Omental fat pad (tissue), 4 donors: ENCODE measurements around the gene LTF. TPM values are rescaled to one million over a fixed set of nuclear protein-coding genes. Genes with fewer than 3 reads are reported as not detected.

ENCODE experiments used
- ATAC-seq: fragments of 150-250 bp; one replicate; pipeline ENCODE4 v1.9.1; 2016; ENCODE audit warnings: mild to moderate bottlenecking, moderate library complexity; ENCODE audit not compliant: low FRiP score
- DNase-seq: peaks from one replicate; pipeline ENCODE4 v3.0.0-alpha.2; 2019; ENCODE audit warnings: low spot score
- CTCF ChIP-seq, 3 donors: fragments of 450-650 bp; IDR thresholded peaks; one replicate each; pipeline ENCODE4 v1.5.1; 2016 to 2017; ENCODE audit warnings: antibody characterized with exemption in 3 of 3, mild to moderate bottlenecking in 3 of 3, moderate library complexity in 2 of 3
- total RNA-seq, 4 donors: library from RNA; depleted of rRNA; stranded (reverse); fragments of >200 nt; gene quantifications; one replicate each; pipeline ENCODE4 v1.1.0, GENCODE V29; 2016

LTF gene
- total RNA-seq, 4 donors from 2014 or later: 3.0 to 9.6 (median 6.9) TPM

DNA sequence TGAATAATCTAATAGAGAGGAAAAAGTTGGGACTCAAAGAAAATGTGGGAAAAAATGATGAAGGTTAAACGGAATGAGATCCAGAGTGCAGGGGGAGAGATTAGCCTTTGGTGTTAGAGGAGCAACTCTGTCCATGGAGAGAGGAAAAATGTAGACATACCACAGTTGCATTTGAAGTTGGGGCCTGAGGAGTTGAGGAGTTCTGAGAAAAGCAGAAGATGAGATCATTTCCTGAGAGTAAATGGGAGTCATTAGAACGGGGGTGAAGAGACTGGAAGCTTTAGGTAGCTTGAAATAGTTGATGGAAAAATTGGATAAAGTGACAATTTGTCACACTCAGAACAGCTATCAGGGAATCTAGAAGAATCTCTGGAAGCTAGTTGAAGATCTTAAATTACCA is 65.1 kb downstream of the LTF start:
- ATAC-seq (no peak), DNase-seq (no peak)
- no peak for TF ChIP-seq CTCF (IDR thresholded peaks at IDR 0.05)

DNA sequence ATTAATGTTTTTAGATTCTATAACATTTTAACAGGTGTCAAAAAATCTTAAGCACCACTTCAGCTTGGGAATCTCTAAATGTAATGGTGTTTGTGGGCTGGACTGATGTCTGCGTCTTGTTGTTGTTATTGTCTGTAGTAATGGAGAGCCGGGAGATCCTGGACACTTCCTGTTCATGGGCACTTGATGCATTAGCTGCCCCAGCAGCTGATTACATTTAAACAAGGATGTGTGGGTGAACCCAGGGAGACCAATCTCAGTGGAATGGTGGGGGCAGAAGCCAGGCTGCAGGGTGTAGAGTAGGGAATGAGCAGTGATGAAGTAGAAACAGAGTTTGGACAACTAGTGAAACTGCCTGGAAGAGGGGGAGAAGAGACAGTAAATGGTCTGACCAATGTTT is 65.6 kb downstream of the LTF start:
- TF ChIP-seq CTCF (IDR thresholded peaks at IDR 0.05): no peak
- ATAC-seq (no peak), DNase-seq (no peak)

DNA sequence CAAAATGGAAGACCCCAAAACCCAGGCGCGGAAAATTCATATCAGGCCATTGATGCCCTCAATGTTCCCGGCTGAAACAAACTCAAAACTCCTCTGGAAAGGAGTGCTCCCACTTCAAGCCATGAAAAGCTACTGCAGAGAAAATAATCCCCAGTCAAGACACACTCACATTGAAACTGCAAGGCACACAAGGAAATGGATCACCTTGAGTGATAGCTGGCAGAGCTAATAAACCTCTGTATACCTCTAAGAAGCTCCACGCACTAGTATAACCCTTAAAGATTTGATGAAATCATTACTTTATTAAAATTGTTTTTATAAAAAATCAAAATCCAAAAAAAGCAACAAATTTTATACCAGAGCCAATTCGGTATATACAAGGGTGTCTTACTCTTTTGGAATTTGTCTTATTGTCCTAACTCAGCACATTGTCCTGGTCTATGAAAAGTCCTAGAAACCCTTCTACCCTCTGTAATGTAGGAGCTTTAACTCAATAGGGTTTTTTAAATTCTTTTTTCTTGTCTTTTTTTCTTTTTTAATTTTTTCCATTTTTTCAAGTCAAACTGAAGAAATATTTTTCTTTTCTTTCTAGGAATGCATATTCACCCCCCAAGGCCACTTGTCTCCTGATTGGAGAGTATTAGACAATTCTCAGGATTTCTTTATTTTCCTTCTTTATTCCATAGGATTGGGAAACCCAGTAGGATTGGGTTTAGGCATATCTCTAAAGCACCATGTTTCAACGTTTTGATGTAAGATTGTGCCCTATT is 66.3 kb downstream of the LTF start:
- no peak for ATAC-seq
- DNase-seq: no peak
- TF ChIP-seq CTCF (IDR thresholded peaks at IDR 0.05): no peak

DNA sequence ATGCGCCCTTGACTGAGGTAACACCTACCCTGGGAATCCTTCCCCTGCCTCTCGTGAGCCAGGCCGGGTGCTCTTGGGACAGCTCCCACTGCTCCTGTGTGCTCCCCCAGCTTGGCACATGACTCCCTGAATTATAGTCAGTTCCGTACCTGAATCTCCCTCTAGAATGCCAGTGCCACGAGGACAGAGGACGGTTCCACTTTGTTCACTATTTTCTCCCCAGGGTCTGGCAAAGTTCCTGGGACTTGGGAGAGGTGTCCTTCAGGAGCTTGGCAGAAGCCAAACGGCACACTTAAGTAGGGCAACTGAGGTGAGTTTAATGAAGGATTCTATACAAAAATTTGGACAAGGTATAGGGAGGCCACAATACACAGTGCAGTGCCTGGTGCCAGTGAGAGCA is 67.6 kb downstream of the LTF start:
- DNase-seq (no peak), ATAC-seq (no peak)
- TF ChIP-seq CTCF (IDR thresholded peaks at IDR 0.05): no peak

- no peak for TF ChIP-seq CTCF (IDR thresholded peaks at IDR 0.05)
- ATAC-seq: peak; percentile 13
- no peak for DNase-seq
Measured at GRCh38 chr3:46395766-46396530, 68.8 kb downstream of the LTF start.

GRCh38 chr3:46395210-46395661 is 69.5 kb downstream of the LTF start:
- no peak for TF ChIP-seq CTCF (IDR thresholded peaks at IDR 0.05)
- ATAC-seq (peak; percentile 83), DNase-seq (no peak)
